IMR-90 (cell line): Measurements from ENCODE around the gene SLC1A1. TPM values are rescaled to one million over a fixed set of nuclear protein-coding genes. Genes with fewer than 3 reads are reported as not detected.

Experiments
- ATAC-seq: fragments of 200-7000 bp; cut with Tn5 transposase; 2 replicates; pipeline ENCODE4 v1.9.1; 2020; ENCODE audit warnings: low read depth, mild to moderate bottlenecking, moderate library complexity
- BruUV-seq: library from RNA; stranded (reverse); fragments of 400-500 nt; replicated peaks from 2 replicates; lab custom pipeline; 2021; lab: Mats Ljungman, UMichigan
- CTCF ChIA-PET: fragments of 300-600 bp; formaldehyde crosslinking; extraction: SDS; loops from one replicate; lab custom pipeline; 2021; ENCODE audit warnings: antibody characterized with exemption; lab: Yijun Ruan, JAX
- POLR2A ChIA-PET: fragments of 300-600 bp; sonication (Branson Sonifier 250); formaldehyde crosslinking; loops from one replicate; lab custom pipeline; 2022; ENCODE audit warnings: antibody characterized with exemption; ENCODE audit not compliant: unreplicated experiment; lab: Charles Lee
- DNase-seq: peaks from one replicate; pipeline ENCODE4 v3.0.0; 2013
- H2AFZ ChIP-seq: replicated peaks from 2 replicates; pipeline ENCODE3; 2013; ENCODE audit warnings: low read length, mild to moderate bottlenecking; ENCODE audit not compliant: poor library complexity
- H2AK5ac ChIP-seq: 2 replicates; pipeline ENCODE4 v1.6.1; 2013; ENCODE audit warnings: low read depth, low read length, inconsistent platforms
- H2AK9ac ChIP-seq: replicated peaks from 2 replicates; pipeline ENCODE3; 2013; ENCODE audit warnings: mild to moderate bottlenecking, low read depth, low read length, moderate library complexity; ENCODE audit not compliant: poor library complexity
- H2BK120ac ChIP-seq: 2 replicates; pipeline ENCODE4 v1.6.1; 2013; ENCODE audit warnings: low read depth, low read length, inconsistent platforms
- H2BK15ac ChIP-seq: 3 replicates; pipeline ENCODE4 v1.6.1; 2013; ENCODE audit warnings: low read depth, low read length, inconsistent platforms
- H2BK20ac ChIP-seq: 2 replicates; pipeline ENCODE4 v1.6.1; 2013; ENCODE audit warnings: low read depth, mild to moderate bottlenecking, inconsistent platforms, low read length, moderate library complexity
- H2BK5ac ChIP-seq: 2 replicates; pipeline ENCODE4 v1.6.1; 2013; ENCODE audit warnings: mild to moderate bottlenecking, low read depth, low read length, inconsistent platforms; ENCODE audit not compliant: poor library complexity, severe bottlenecking
- H3K14ac ChIP-seq: replicated peaks from 2 replicates; pipeline ENCODE4 v1.6.1; 2013; ENCODE audit warnings: low read depth, low read length, inconsistent platforms
- H3K18ac ChIP-seq: 2 replicates; pipeline ENCODE4 v1.6.1; 2013; ENCODE audit warnings: low read depth, low read length, control low read depth
- H3K23ac ChIP-seq: 2 replicates; pipeline ENCODE4 v1.6.1; 2013; ENCODE audit warnings: low read depth, low read length, inconsistent platforms
- H3K27ac ChIP-seq: 2 replicates; pipeline ENCODE4 v1.5.1; 2013; ENCODE audit warnings: mild to moderate bottlenecking, control low read depth, low read length; ENCODE audit not compliant: insufficient read depth
- H3K27me3 ChIP-seq: 2 replicates; pipeline ENCODE4 v1.6.1; 2013; ENCODE audit warnings: low read length; ENCODE audit not compliant: control insufficient read depth, insufficient read depth
- H3K36me3 ChIP-seq: 2 replicates; pipeline ENCODE4 v1.6.1; 2013; ENCODE audit warnings: low read length, mixed read lengths; ENCODE audit not compliant: control insufficient read depth, insufficient read depth
- H3K4ac ChIP-seq: 2 replicates; pipeline ENCODE4 v1.6.1; 2013; ENCODE audit warnings: low read depth, low read length, inconsistent platforms
- H3K4me1 ChIP-seq: 2 replicates; pipeline ENCODE4 v1.6.1; 2013; ENCODE audit warnings: low read length, mixed read lengths; ENCODE audit not compliant: control insufficient read depth, insufficient read depth
- H3K4me2 ChIP-seq: 2 replicates; pipeline ENCODE4 v1.6.1; 2013; ENCODE audit warnings: low read depth, mild to moderate bottlenecking, control low read depth, low read length, moderate library complexity
- H3K4me3 ChIP-seq: 2 replicates; pipeline ENCODE4 v1.5.1; 2013; ENCODE audit warnings: low read depth, mild to moderate bottlenecking, control low read depth, low read length, moderate library complexity; ENCODE audit not compliant: insufficient read depth
- H3K56ac ChIP-seq: 2 replicates; pipeline ENCODE4 v1.6.1; 2013; ENCODE audit warnings: low read length, inconsistent platforms; ENCODE audit not compliant: insufficient read depth; ENCODE audit errors: extremely low read depth
- H3K79me1 ChIP-seq, 2 experiments: 2 replicates each; pipeline ENCODE4 v1.6.1; 2013; ENCODE audit warnings: low read length in 2 of 2, inconsistent platforms in 1 of 2, low read depth in 1 of 2
- H3K9ac ChIP-seq: 2 replicates; pipeline ENCODE4 v1.6.1; 2013; ENCODE audit warnings: low read depth, low read length, control low read depth
- H3K9me1 ChIP-seq: 2 replicates; pipeline ENCODE4 v1.6.1; 2013; ENCODE audit warnings: low read length, inconsistent platforms; ENCODE audit not compliant: insufficient read depth
- H3K9me3 ChIP-seq: 2 replicates; pipeline ENCODE4 v1.6.1; 2013; ENCODE audit warnings: low read length; ENCODE audit not compliant: control insufficient read depth, insufficient read depth
- H4K20me1 ChIP-seq: 2 replicates; pipeline ENCODE4 v1.6.1; 2013; ENCODE audit warnings: low read length, inconsistent platforms; ENCODE audit not compliant: insufficient read depth
- H4K5ac ChIP-seq: 2 replicates; pipeline ENCODE4 v1.6.1; 2013; ENCODE audit warnings: mild to moderate bottlenecking, low read depth, low read length, control low read depth
- H4K8ac ChIP-seq, 2 experiments: 2 replicates each; pipeline ENCODE4 v1.6.1; 2013; ENCODE audit warnings: low read depth in 2 of 2, low read length in 2 of 2, control low read depth in 1 of 2, inconsistent platforms in 1 of 2
- H4K91ac ChIP-seq: 2 replicates; pipeline ENCODE4 v1.6.1; 2013; ENCODE audit warnings: low read depth, low read length, inconsistent platforms; ENCODE audit not compliant: insufficient read depth
- BHLHE40 ChIP-seq: fragments of 150-350 bp; IDR thresholded peaks from 2 replicates; pipeline ENCODE4 v1.6.1; 2016; ENCODE audit warnings: mild to moderate bottlenecking, low read depth, low read length
- CEBPB ChIP-seq: IDR thresholded peaks from 2 replicates; pipeline ENCODE4 v1.6.1; 2012; ENCODE audit warnings: low read depth, low read length, improper control_type of control experiment
- CHD1 ChIP-seq: IDR thresholded peaks from 2 replicates; pipeline ENCODE4 v1.6.1; 2012; ENCODE audit warnings: low read depth, low read length, improper control_type of control experiment
- FOS ChIP-seq: fragments of 150-350 bp; IDR thresholded peaks from 2 replicates; pipeline ENCODE4 v1.6.1; 2016; ENCODE audit warnings: low read depth, low read length
- MAFK ChIP-seq: IDR thresholded peaks from 2 replicates; pipeline ENCODE4 v1.6.1; 2012; ENCODE audit warnings: low read depth, low read length, improper control_type of control experiment
- MAZ ChIP-seq: IDR thresholded peaks from 2 replicates; pipeline ENCODE4 v1.6.1; 2012; ENCODE audit warnings: low read depth, mild to moderate bottlenecking, low read length, improper control_type of control experiment, moderate library complexity, borderline replicate concordance
- MXI1 ChIP-seq: IDR thresholded peaks from 2 replicates; pipeline ENCODE4 v1.6.1; 2012; ENCODE audit warnings: low read depth, mild to moderate bottlenecking, low read length, moderate library complexity, borderline replicate concordance
- NFE2L2 ChIP-seq: fragments of 150-350 bp; IDR thresholded peaks from 2 replicates; pipeline ENCODE4 v1.6.1; 2016; ENCODE audit warnings: low read depth, mild to moderate bottlenecking, low read length
- POLR2A ChIP-seq: IDR thresholded peaks from 2 replicates; pipeline ENCODE4 v1.6.1; 2012; ENCODE audit warnings: mild to moderate bottlenecking, low read depth, low read length
- RAD21 ChIP-seq: IDR thresholded peaks from 2 replicates; pipeline ENCODE4 v1.6.1; 2012; ENCODE audit warnings: low read length, improper control_type of control experiment
- RCOR1 ChIP-seq: IDR thresholded peaks from 2 replicates; pipeline ENCODE4 v1.6.1; 2012; ENCODE audit warnings: mild to moderate bottlenecking, low read length, improper control_type of control experiment; ENCODE audit not compliant: insufficient replicate concordance
- RFX5 ChIP-seq: IDR thresholded peaks from 2 replicates; pipeline ENCODE4 v1.8.0; 2012; ENCODE audit warnings: low read depth, mild to moderate bottlenecking, low read length, moderate library complexity
- SMC3 ChIP-seq: fragments of 150-350 bp; IDR thresholded peaks from 2 replicates; pipeline ENCODE4 v1.6.1; 2016; ENCODE audit warnings: low read depth, mild to moderate bottlenecking, antibody characterized with exemption, low read length, moderate library complexity
- WGBS, 2 experiments: methylation state at CpG; one replicate each; pipeline versions ENCODE4 v1.1.5 to v1.1.7; 2013; ENCODE audit warnings: missing lambda C conversion rate in 2 of 2; ENCODE audit not compliant: insufficient read length in 1 of 2; ENCODE audit errors: extremely low coverage in 2 of 2; 5-methylcytosine and 5-hydroxymethylcytosine counted together
- dilution Hi-C: fragments of 300-500 bp; cut with HindIII; formaldehyde crosslinking; loops from one replicate; pipeline ENCODE4 v1.14.3; 2018; ENCODE audit warnings: low sequenced_read_pairs; ENCODE audit not compliant: unreplicated experiment
- in situ Hi-C: fragments of 300-500 bp; cut with MboI; formaldehyde crosslinking; loops from 3 replicates; pipeline ENCODE4 v1.14.3; 2019; ENCODE audit warnings: low sequenced_read_pairs, inconsistent platforms, mixed read lengths
- intact Hi-C: fragments of 100-400 bp; cut with micrococcal nuclease; formaldehyde crosslinking; loops from 2 replicates; pipeline ENCODE4 v1.10.0; 2022
- polyA plus RNA-seq, 3 experiments: library from polyadenylated mRNA; depleted of rRNA; stranded (reverse); fragments of >200 nt; gene quantifications; 2 replicates each; pipeline ENCODE4 v1.2.3, GENCODE V29; 2012; ENCODE audit warnings: low replicate concordance in 1 of 3
- total RNA-seq: library from RNA; depleted of rRNA; stranded (reverse); fragments of >200 nt; gene quantifications from 2 replicates; pipeline ENCODE4 v1.2.3, GENCODE V29; 2012
- TF ChIP-seq, protein P1 (sequence below): fragments of 150-350 bp; IDR thresholded peaks from 2 replicates; pipeline ENCODE4 v1.6.1; 2017; ENCODE audit warnings: mild to moderate bottlenecking, antibody characterized with exemption, low read length, low read depth
- TF ChIP-seq, protein P2 (sequence below): fragments of 150-350 bp; IDR thresholded peaks from 2 replicates; pipeline ENCODE4 v1.6.1; 2016; ENCODE audit warnings: low read depth, mild to moderate bottlenecking, low read length, moderate library complexity, borderline replicate concordance
- TF ChIP-seq, protein P3 (sequence below): conservative IDR thresholded peaks from 2 replicates; pipeline ENCODE4 v1.5.1; 2012; ENCODE audit warnings: mild to moderate bottlenecking, low read depth, low read length, improper control_type of control experiment

Gene SLC1A1
- total and polyA plus RNA-seq, 2 of the 4 experiments (the other 2 are of a cell fraction), result 2.2 to 4.1 TPM

DNA sequence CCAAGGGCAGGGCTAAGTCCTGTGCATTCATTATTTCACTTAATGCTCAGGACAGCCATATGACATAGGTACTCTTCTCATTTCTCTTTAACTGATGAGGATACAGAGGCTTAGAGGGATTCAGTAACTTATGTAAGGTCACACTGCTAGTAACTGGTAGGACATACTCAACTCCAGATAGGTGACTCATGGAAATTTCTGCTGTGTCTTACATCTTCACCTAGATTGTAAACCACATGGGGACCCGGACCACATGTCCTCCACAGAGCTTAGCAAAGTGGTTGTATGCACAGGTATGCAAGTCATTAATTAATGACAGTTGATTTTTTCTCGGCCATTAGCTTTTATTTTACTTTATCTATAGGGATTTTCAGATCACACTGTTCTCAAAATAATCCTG, 29.3 kb downstream of the SLC1A1 start:
- Histone ChIP-seq H3K9me1 (no peaks in the 10 kb centered on the region), H3K79me1 (no peaks in the 10 kb centered on the region), H3K9ac (no peak overlapping the region), H2BK20ac (no peak overlapping the region), H4K8ac (no peak overlapping the region), H3K23ac (no peak overlapping the region), H3K4me2 (no peak overlapping the region), H2AK9ac (no peak overlapping the region), H3K14ac (no peak overlapping the region), H2BK15ac (no peak overlapping the region), H3K56ac (no peak overlapping the region), H3K36me3 (no peaks in the 10 kb centered on the region), H3K4ac (no peak overlapping the region), H2AK5ac (no peak overlapping the region), H3K27me3 (no peaks in the 10 kb centered on the region; the same call in 1 of the 2 replicates), H3K9me3 (no peaks in the 10 kb centered on the region), H4K5ac (no peak overlapping the region), H4K20me1 (no peaks in the 10 kb centered on the region), H4K91ac (no peak overlapping the region), H2BK5ac (no peak overlapping the region), H3K18ac (no peak overlapping the region), H2BK120ac (no peak overlapping the region), H3K4me3 (no peak overlapping the region), H3K27ac (no peak overlapping the region), H3K4me1 (no peaks in the 10 kb centered on the region), H2AFZ (no peak overlapping the region)
- ATAC-seq (no peak), DNase-seq (no peak)
- no CpG with 5 or more reads among the region's 2 CpGs for whole genome bisulfite sequencing, 2 experiments
- dilution Hi-C loops (no loop called here), in situ Hi-C loops (loop anchor here (10.0 kb wide), 1 partner anchor 55 kb away; no protein-coding TSS in a partner anchor), intact Hi-C loops (no loop called here)
- POLR2A ChIA-PET, result no interaction called here
- no TSS peak for BruUV-seq
- CTCF ChIA-PET, result no interaction called here
- TF ChIP-seq FOS (no peak), SMC3 (no peak), POLR2A (no peak), RFX5 (no peak), CEBPB (no peak), MXI1 (no peak), MAZ (no peak), NFE2L2 (no peak), RCOR1 (no peak), CHD1 (no peak), BHLHE40 (no peak), RAD21 (no peak), MAFK (no peak)
- TF ChIP-seq, protein P1, sequence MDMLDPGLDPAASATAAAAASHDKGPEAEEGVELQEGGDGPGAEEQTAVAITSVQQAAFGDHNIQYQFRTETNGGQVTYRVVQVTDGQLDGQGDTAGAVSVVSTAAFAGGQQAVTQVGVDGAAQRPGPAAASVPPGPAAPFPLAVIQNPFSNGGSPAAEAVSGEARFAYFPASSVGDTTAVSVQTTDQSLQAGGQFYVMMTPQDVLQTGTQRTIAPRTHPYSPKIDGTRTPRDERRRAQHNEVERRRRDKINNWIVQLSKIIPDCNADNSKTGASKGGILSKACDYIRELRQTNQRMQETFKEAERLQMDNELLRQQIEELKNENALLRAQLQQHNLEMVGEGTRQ, result no peak
- TF ChIP-seq, protein P2, sequence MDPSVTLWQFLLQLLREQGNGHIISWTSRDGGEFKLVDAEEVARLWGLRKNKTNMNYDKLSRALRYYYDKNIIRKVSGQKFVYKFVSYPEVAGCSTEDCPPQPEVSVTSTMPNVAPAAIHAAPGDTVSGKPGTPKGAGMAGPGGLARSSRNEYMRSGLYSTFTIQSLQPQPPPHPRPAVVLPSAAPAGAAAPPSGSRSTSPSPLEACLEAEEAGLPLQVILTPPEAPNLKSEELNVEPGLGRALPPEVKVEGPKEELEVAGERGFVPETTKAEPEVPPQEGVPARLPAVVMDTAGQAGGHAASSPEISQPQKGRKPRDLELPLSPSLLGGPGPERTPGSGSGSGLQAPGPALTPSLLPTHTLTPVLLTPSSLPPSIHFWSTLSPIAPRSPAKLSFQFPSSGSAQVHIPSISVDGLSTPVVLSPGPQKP, result no peak
- TF ChIP-seq, protein P3, sequence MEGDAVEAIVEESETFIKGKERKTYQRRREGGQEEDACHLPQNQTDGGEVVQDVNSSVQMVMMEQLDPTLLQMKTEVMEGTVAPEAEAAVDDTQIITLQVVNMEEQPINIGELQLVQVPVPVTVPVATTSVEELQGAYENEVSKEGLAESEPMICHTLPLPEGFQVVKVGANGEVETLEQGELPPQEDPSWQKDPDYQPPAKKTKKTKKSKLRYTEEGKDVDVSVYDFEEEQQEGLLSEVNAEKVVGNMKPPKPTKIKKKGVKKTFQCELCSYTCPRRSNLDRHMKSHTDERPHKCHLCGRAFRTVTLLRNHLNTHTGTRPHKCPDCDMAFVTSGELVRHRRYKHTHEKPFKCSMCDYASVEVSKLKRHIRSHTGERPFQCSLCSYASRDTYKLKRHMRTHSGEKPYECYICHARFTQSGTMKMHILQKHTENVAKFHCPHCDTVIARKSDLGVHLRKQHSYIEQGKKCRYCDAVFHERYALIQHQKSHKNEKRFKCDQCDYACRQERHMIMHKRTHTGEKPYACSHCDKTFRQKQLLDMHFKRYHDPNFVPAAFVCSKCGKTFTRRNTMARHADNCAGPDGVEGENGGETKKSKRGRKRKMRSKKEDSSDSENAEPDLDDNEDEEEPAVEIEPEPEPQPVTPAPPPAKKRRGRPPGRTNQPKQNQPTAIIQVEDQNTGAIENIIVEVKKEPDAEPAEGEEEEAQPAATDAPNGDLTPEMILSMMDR, result no peak
